OCI-LY1 (cell line): Measurements from ENCODE around the gene LAMC2.

Experiments used
- CTCF ChIP-seq: fragments of 200-600 bp; sonication (generic), shearing (Covaris generic); IDR thresholded peaks from 2 replicates; pipeline ENCODE4 v1.5.1; 2017; ENCODE audit warnings: mild to moderate bottlenecking, antibody characterized with exemption, low read length, moderate library complexity, mixed read lengths
- EZH2 ChIP-seq: fragments of 200-600 bp; sonication (generic), shearing (Covaris generic); IDR thresholded peaks from 2 replicates; pipeline ENCODE4 v1.8.0; 2017; ENCODE audit warnings: borderline replicate concordance, mixed run types, mild to moderate bottlenecking, antibody characterized with exemption, low read length, moderate library complexity, mixed read lengths

DNA sequence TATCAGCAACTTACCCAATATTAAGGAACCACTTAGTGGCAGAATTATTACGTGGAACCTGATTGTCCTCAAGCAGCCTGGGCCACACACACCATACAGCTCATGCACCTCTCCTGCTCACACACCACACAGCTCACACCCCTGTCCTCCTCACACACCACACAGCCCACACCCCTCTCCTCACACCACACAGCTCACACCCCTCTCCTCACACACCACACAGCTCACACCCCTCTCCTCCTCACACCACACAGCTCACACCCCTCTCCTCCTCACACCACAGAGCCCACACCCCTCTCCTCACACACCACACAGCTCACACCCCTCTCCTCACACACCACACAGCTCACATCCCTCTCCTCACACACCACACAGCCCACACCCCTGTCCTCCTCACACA, 36.8 kb upstream of the LAMC2 start:
- TF ChIP-seq EZH2 (no peak), CTCF (no peak)
